Progenitor cell of endocrine pancreas (in vitro differentiated cells): ENCODE results near the gene NKIRAS2. TPM values are rescaled to one million over a fixed set of nuclear protein-coding genes. Genes with fewer than 3 reads are reported as not detected.

ENCODE experiments used
- DNase-seq: peaks from one replicate; pipeline ENCODE4 v3.0.0; 2021; ENCODE audit warnings: low spot score; ENCODE audit not compliant: unreplicated experiment
- H3K27ac Mint-ChIP-seq: 2 replicates; pipeline ENCODE4 v1.8.0; 2021; ENCODE audit warnings: mild to moderate bottlenecking, moderate library complexity, mixed read lengths
- H3K27me3 Mint-ChIP-seq: 2 replicates; pipeline ENCODE4 v1.8.0; 2021; ENCODE audit warnings: mixed read lengths
- H3K36me3 Mint-ChIP-seq: 2 replicates; pipeline ENCODE4 v1.8.0; 2022; ENCODE audit warnings: mixed read lengths; ENCODE audit not compliant: insufficient read depth
- H3K4me1 Mint-ChIP-seq: 2 replicates; pipeline ENCODE4 v1.8.0; 2021; ENCODE audit warnings: low read depth, mixed read lengths
- H3K4me3 Mint-ChIP-seq: 2 replicates; pipeline ENCODE4 v1.8.0; 2021; ENCODE audit warnings: low read depth, mild to moderate bottlenecking, moderate library complexity, mixed read lengths
- H3K9me3 Mint-ChIP-seq: 2 replicates; pipeline ENCODE4 v1.8.0; 2021; ENCODE audit warnings: low read depth, mixed read lengths
- CTCF ChIP-seq: fragments of 200-600 bp; sonication (generic); IDR thresholded peaks from one replicate; pipeline ENCODE4 v1.5.0; 2021; ENCODE audit warnings: antibody characterized with exemption, mild to moderate bottlenecking; ENCODE audit not compliant: unreplicated experiment
- total RNA-seq: library from RNA; stranded (reverse); gene quantifications from 2 replicates; pipeline ENCODE4 v1.2.1, GENCODE V29; 2021

Gene NKIRAS2
- total RNA-seq, 1 donor from 2014 or later: 48.1 TPM

- TF ChIP-seq CTCF: no peak
Observed at GRCh38 chr17:41973408-41973811, 46.5 kb upstream of the NKIRAS2 start.

GRCh38 chr17:41974031-41974430, 45.9 kb upstream of the NKIRAS2 start:
- H3K4me3 Mint-ChIP-seq: no peak overlapping the region
- H3K36me3 Mint-ChIP-seq: peaks cover 30% of the 10 kb centered on the region
- DNase-seq: no peak
- TF ChIP-seq CTCF: no peak
- H3K27ac Mint-ChIP-seq: peak overlapping the region; percentile 84
- peaks cover 8% of the 10 kb centered on the region for H3K4me1 Mint-ChIP-seq
- no peaks in the 10 kb centered on the region for H3K9me3 Mint-ChIP-seq
- H3K27me3 Mint-ChIP-seq: no peaks in the 10 kb centered on the region

More at GRCh38 chr17:41973408-41973811, 46.5 kb upstream of the NKIRAS2 start:
- H3K9me3 Mint-ChIP-seq: no peaks in the 10 kb centered on the region
- H3K27me3 Mint-ChIP-seq: no peaks in the 10 kb centered on the region
- H3K36me3 Mint-ChIP-seq: peaks cover 28% of the 10 kb centered on the region
- H3K27ac Mint-ChIP-seq: peak overlapping the region; percentile 64
- H3K4me1 Mint-ChIP-seq: peaks cover 8% of the 10 kb centered on the region
- H3K4me3 Mint-ChIP-seq: no peak overlapping the region
- no peak for DNase-seq

DNA sequence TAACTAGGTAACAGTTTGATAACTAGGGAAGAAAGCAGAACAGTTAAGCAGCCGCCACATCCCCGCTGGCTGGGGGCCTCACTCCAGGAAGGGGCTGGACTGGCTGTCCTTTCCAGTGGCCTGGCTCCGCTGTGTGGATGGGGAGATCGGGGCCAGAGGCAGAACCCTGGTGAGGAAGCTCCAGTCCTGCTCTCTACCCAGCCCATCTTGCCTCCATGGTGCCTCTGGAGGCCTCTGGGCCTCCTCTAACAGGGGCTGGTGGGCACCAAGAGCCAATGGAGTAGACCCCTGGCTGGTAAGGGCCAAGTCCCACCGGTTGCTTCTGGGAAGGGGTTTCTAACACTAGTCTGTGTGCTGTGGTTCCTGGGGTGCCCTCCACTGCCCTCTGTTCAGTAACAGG, 45.2 kb upstream of the NKIRAS2 start:
- Mint-ChIP-seq H3K4me3 (no peak overlapping the region), H3K9me3 (no peaks in the 10 kb centered on the region), H3K27ac (no peak overlapping the region), H3K27me3 (no peaks in the 10 kb centered on the region), H3K36me3 (peaks cover 30% of the 10 kb centered on the region), H3K4me1 (peaks cover 8% of the 10 kb centered on the region)
- no peak for TF ChIP-seq CTCF
- DNase-seq: no peak

- H3K4me1 Mint-ChIP-seq: peaks cover 8% of the 10 kb centered on the region
- no peaks in the 10 kb centered on the region for H3K9me3 Mint-ChIP-seq
- no peaks in the 10 kb centered on the region for H3K27me3 Mint-ChIP-seq
- peaks cover 30% of the 10 kb centered on the region for H3K36me3 Mint-ChIP-seq
- no peak for TF ChIP-seq CTCF
- DNase-seq: no peak
- H3K27ac Mint-ChIP-seq: no peak overlapping the region
- H3K4me3 Mint-ChIP-seq: no peak overlapping the region
Observed at GRCh38 chr17:41975099-41976083, 44.5 kb upstream of the NKIRAS2 start.

- no peak overlapping the region for H3K4me3 Mint-ChIP-seq
- no peak overlapping the region for H3K27ac Mint-ChIP-seq
- peaks cover 5% of the 10 kb centered on the region for H3K4me1 Mint-ChIP-seq
- no peak for TF ChIP-seq CTCF
- no peaks in the 10 kb centered on the region for H3K27me3 Mint-ChIP-seq
- no peak for DNase-seq
- no peaks in the 10 kb centered on the region for H3K9me3 Mint-ChIP-seq
- peaks cover 31% of the 10 kb centered on the region for H3K36me3 Mint-ChIP-seq
Observed at GRCh38 chr17:41976142-41976768, 43.6 kb upstream of the NKIRAS2 start.
